IMR-90 (cell line): ENCODE results near the gene SORD.

Experiments
- BHLHE40 ChIP-seq: fragments of 150-350 bp; IDR thresholded peaks from 2 replicates; pipeline ENCODE4 v1.6.1; 2016; ENCODE audit warnings: mild to moderate bottlenecking, low read depth, low read length
- CTCF ChIP-seq: conservative IDR thresholded peaks from 2 replicates; pipeline ENCODE4 v1.5.1; 2012; ENCODE audit warnings: mild to moderate bottlenecking, low read depth, low read length, improper control_type of control experiment
- MAFK ChIP-seq: IDR thresholded peaks from 2 replicates; pipeline ENCODE4 v1.6.1; 2012; ENCODE audit warnings: low read depth, low read length, improper control_type of control experiment
- POLR2A ChIP-seq: IDR thresholded peaks from 2 replicates; pipeline ENCODE4 v1.6.1; 2012; ENCODE audit warnings: mild to moderate bottlenecking, low read depth, low read length
- RAD21 ChIP-seq: IDR thresholded peaks from 2 replicates; pipeline ENCODE4 v1.6.1; 2012; ENCODE audit warnings: low read length, improper control_type of control experiment
- RCOR1 ChIP-seq: IDR thresholded peaks from 2 replicates; pipeline ENCODE4 v1.6.1; 2012; ENCODE audit warnings: mild to moderate bottlenecking, low read length, improper control_type of control experiment; ENCODE audit not compliant: insufficient replicate concordance
- RFX5 ChIP-seq: IDR thresholded peaks from 2 replicates; pipeline ENCODE4 v1.8.0; 2012; ENCODE audit warnings: low read depth, mild to moderate bottlenecking, low read length, moderate library complexity
- USF2 ChIP-seq: fragments of 150-350 bp; IDR thresholded peaks from 2 replicates; pipeline ENCODE4 v1.6.1; 2017; ENCODE audit warnings: mild to moderate bottlenecking, antibody characterized with exemption, low read length, low read depth

DNA sequence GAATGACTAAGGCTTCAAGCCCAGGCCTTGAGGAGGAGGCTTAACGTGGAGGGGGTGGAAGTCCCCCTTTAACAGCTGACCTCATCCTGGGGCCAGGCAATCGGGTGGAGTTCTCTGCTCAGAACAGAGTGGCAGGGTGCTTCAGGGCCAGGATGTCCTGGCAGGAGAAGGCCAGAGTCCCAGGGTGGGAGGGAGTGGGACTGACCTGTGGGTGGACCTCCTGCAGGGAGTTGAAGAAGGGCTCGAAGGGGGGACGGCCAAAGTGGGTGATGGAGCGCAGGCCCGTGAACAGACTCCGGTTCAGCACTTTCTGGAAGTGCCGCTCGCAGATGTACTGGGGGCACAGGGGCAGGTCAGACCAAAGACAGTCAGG, 71.3 kb downstream of the SORD start:
- TF ChIP-seq CTCF (no peak), USF2 (no peak), RAD21 (no peak), RFX5 (no peak), POLR2A (no peak), RCOR1 (no peak), BHLHE40 (no peak), MAFK (no peak)
